KMS-11 (cell line): ENCODE data around the gene NRG3.

ENCODE experiments used
- H2AFZ ChIP-seq: fragments of 200-600 bp; sonication (generic); 2 replicates; pipeline ENCODE4 v1.6.1; 2016; ENCODE audit warnings: antibody characterized with exemption, mixed run types, low read depth
- H3K27ac ChIP-seq: fragments of 200-600 bp; sonication (generic); 2 replicates; pipeline ENCODE4 v1.6.1; 2016; ENCODE audit warnings: mild to moderate bottlenecking, mixed run types
- H3K27me3 ChIP-seq: fragments of 200-600 bp; sonication (generic); 2 replicates; pipeline ENCODE4 v1.6.1; 2017; ENCODE audit warnings: mild to moderate bottlenecking, low read depth, mixed run types, moderate library complexity; ENCODE audit not compliant: insufficient read depth
- H3K36me3 ChIP-seq: fragments of 200-600 bp; sonication (generic); 2 replicates; pipeline ENCODE4 v1.6.1; 2017; ENCODE audit warnings: mild to moderate bottlenecking, mixed run types; ENCODE audit not compliant: insufficient read depth
- H3K4me1 ChIP-seq: fragments of 200-600 bp; sonication (generic); 2 replicates; pipeline ENCODE4 v1.6.1; 2016; ENCODE audit warnings: mild to moderate bottlenecking, low read depth, mixed run types; ENCODE audit not compliant: poor library complexity, severe bottlenecking
- H3K4me2 ChIP-seq: fragments of 200-600 bp; sonication (generic); 2 replicates; pipeline ENCODE4 v1.7.0; 2016; ENCODE audit warnings: mild to moderate bottlenecking, mixed run types
- H3K4me3 ChIP-seq: fragments of 200-600 bp; sonication (generic); IDR thresholded peaks from 2 replicates; pipeline ENCODE4 v1.6.1; 2017; ENCODE audit warnings: low read depth, low read length, mixed read lengths; ENCODE audit not compliant: insufficient read depth
- H3K79me2 ChIP-seq: fragments of 200-600 bp; sonication (generic); 2 replicates; pipeline ENCODE4 v1.6.1; 2016; ENCODE audit warnings: low read depth, mixed run types; ENCODE audit not compliant: insufficient read depth
- H3K9ac ChIP-seq: fragments of 200-600 bp; sonication (generic); 2 replicates; pipeline ENCODE4 v1.6.1; 2016; ENCODE audit warnings: mild to moderate bottlenecking, mixed run types
- H4K20me1 ChIP-seq: fragments of 200-600 bp; sonication (generic); 2 replicates; pipeline ENCODE4 v1.6.1; 2016; ENCODE audit warnings: mild to moderate bottlenecking, mixed run types; ENCODE audit not compliant: insufficient read depth
- CTCF ChIP-seq: fragments of 200-600 bp; sonication (generic); conservative IDR thresholded peaks from 2 replicates; pipeline ENCODE4 v1.6.1; 2017; ENCODE audit warnings: low read depth, mild to moderate bottlenecking, antibody characterized with exemption, low read length, moderate library complexity, mixed read lengths

NRG3 gene

GRCh38 chr10:82084904-82085303, 209.9 kb downstream of the NRG3 start:
- no peaks in the 10 kb centered on the region for H3K79me2 ChIP-seq
- H4K20me1 ChIP-seq, result no peaks in the 10 kb centered on the region
- no peaks in the 10 kb centered on the region for H3K27me3 ChIP-seq
- H3K27ac ChIP-seq, result no peak overlapping the region
- H2AFZ ChIP-seq, result no peak overlapping the region
- no peak overlapping the region for H3K4me2 ChIP-seq
- H3K4me3 ChIP-seq, result no peak overlapping the region
- H3K4me1 ChIP-seq, result no peaks in the 10 kb centered on the region
- no peak overlapping the region for H3K9ac ChIP-seq
- no peaks in the 10 kb centered on the region for H3K36me3 ChIP-seq
- no peak for TF ChIP-seq CTCF

GRCh38 chr10:82089327-82089726, 214.3 kb downstream of the NRG3 start:
- no peak for TF ChIP-seq CTCF
- H3K4me2 ChIP-seq, result no peak overlapping the region

GRCh38 chr10:82091413-82091812, 216.4 kb downstream of the NRG3 start:
- Histone ChIP-seq H3K36me3 (no peaks in the 10 kb centered on the region), H3K4me3 (no peak overlapping the region), H3K4me2 (no peak overlapping the region), H3K27ac (no peak overlapping the region), H3K4me1 (no peaks in the 10 kb centered on the region), H3K79me2 (no peaks in the 10 kb centered on the region), H3K27me3 (no peaks in the 10 kb centered on the region), H2AFZ (no peak overlapping the region), H4K20me1 (no peaks in the 10 kb centered on the region), H3K9ac (no peak overlapping the region)
- no peak for TF ChIP-seq CTCF

More at GRCh38 chr10:82089327-82089726, 214.3 kb downstream of the NRG3 start:
- no peaks in the 10 kb centered on the region for H3K27me3 ChIP-seq
- H3K9ac ChIP-seq, result no peak overlapping the region
- H3K4me3 ChIP-seq, result no peak overlapping the region
- H2AFZ ChIP-seq, result no peak overlapping the region
- no peak overlapping the region for H3K27ac ChIP-seq
- H3K4me1 ChIP-seq, result no peaks in the 10 kb centered on the region
- H3K79me2 ChIP-seq, result no peaks in the 10 kb centered on the region
- no peaks in the 10 kb centered on the region for H4K20me1 ChIP-seq
- H3K36me3 ChIP-seq, result no peaks in the 10 kb centered on the region

- no peak overlapping the region for H2AFZ ChIP-seq
- H3K4me3 ChIP-seq, result no peak overlapping the region
- no peaks in the 10 kb centered on the region for H3K4me1 ChIP-seq
- H3K4me2 ChIP-seq, result no peak overlapping the region
- no peaks in the 10 kb centered on the region for H4K20me1 ChIP-seq
- no peaks in the 10 kb centered on the region for H3K36me3 ChIP-seq
- H3K27ac ChIP-seq, result no peak overlapping the region
- H3K27me3 ChIP-seq, result no peaks in the 10 kb centered on the region
- no peak overlapping the region for H3K9ac ChIP-seq
- no peak for TF ChIP-seq CTCF
- no peaks in the 10 kb centered on the region for H3K79me2 ChIP-seq
These were observed 217.1 kb downstream of the NRG3 start for GRCh38 chr10:82092111-82092510.
